ENCODE measurements around the gene CNGA1. TPM values are rescaled to one million over a fixed set of nuclear protein-coding genes. Genes with fewer than 3 reads are reported as not detected.

Gene CNGA1
- total and polyA plus RNA-seq, 2 donors (not counting 3 experiments of a cell fraction or from before 2014, with no cell fraction given): not detected

DNA sequence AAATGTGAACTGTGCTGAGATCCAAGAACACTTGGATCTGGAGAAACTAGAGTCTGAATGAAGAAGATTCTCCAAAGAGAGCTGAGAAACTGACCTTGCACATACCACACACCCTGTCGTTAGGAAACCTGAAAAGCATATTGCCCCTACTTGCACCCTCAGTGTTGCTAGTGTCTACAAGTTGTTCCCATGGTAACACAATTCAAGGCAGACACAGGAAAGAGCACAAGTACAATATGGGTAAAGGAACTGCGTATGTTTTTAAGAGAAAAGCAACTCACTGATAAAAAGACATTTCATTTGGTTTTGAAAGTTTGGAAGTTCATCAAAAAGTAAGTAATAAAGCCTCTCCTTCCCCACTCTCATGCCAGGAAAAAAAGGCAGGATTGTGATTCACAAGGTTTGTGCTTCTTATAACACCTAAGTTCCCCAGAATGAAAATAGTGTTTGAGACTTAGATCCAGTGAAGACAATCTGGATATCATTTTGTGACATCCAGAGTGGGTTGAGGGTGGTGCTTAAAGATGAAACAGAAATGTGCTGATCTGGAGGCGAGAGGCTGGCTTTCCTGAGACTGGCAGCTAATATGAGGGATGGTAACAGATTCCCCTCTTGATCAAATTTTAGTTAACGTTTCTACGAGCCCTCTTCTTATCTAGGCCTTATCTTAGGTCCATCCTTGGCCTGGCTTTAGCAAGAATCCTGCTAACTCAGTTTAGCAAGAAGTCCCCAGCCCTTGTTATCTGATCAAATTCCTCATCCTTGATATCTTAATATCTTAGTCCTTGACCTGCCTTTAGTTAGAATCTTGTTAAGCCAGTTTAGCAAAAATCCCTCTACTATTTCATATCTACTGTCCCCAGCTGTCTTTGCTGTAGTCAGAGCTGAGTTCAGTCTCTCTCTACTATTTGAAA lies 42.4 kb upstream of the CNGA1 start:
- FAIRE-seq (no peak), DNase-seq (ENCODE audit: low read depth, low spot score) (no peak)
- H4K20me1 ChIP-seq (replicated peaks; ENCODE audit: control insufficient read depth, extremely low read depth, insufficient read depth, low read length): no peaks in the 10 kb centered on the region
- H3K27ac ChIP-seq (ENCODE audit: insufficient read depth, low read depth, low read length): no peak overlapping the region
- TF ChIP-seq, protein P1, sequence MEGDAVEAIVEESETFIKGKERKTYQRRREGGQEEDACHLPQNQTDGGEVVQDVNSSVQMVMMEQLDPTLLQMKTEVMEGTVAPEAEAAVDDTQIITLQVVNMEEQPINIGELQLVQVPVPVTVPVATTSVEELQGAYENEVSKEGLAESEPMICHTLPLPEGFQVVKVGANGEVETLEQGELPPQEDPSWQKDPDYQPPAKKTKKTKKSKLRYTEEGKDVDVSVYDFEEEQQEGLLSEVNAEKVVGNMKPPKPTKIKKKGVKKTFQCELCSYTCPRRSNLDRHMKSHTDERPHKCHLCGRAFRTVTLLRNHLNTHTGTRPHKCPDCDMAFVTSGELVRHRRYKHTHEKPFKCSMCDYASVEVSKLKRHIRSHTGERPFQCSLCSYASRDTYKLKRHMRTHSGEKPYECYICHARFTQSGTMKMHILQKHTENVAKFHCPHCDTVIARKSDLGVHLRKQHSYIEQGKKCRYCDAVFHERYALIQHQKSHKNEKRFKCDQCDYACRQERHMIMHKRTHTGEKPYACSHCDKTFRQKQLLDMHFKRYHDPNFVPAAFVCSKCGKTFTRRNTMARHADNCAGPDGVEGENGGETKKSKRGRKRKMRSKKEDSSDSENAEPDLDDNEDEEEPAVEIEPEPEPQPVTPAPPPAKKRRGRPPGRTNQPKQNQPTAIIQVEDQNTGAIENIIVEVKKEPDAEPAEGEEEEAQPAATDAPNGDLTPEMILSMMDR (IDR thresholded peaks at IDR 0.05; ENCODE audit: extremely low read depth in 1 of 2, insufficient read depth in 1 of 2, low read depth in 1 of 2, low read length in 2 of 2): no peak
- TF ChIP-seq, protein P2, sequence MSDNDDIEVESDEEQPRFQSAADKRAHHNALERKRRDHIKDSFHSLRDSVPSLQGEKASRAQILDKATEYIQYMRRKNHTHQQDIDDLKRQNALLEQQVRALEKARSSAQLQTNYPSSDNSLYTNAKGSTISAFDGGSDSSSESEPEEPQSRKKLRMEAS (IDR thresholded peaks at IDR 0.05; ENCODE audit: insufficient read depth, insufficient read length): no peak
- TF ChIP-seq GATA2 (IDR thresholded peaks at IDR 0.05; ENCODE audit: insufficient read depth, insufficient read length, low read depth, low read length): no peak
- no peak for TF ChIP-seq FOS (IDR thresholded peaks at IDR 0.05; ENCODE audit: borderline replicate concordance, insufficient read depth, low read length)
- no peak for TF ChIP-seq MYC (IDR thresholded peaks at IDR 0.05; ENCODE audit: low read depth, low read length)
- CTCF ChIA-PET: no interaction called here
- H3K9me3 ChIP-seq (replicated peaks; ENCODE audit: control insufficient read depth, insufficient read depth, low read length): no peaks in the 10 kb centered on the region
- dilution Hi-C loops (cut with MboI; ENCODE audit: extremely low pct_ligation_motif_present, low sequenced_read_pairs): no loop called here
- H3K79me2 ChIP-seq (ENCODE audit: control insufficient read depth, insufficient read depth, low read length): no peaks in the 10 kb centered on the region
- POLR2A ChIA-PET: no interaction called here
- H3K9me1 ChIP-seq (replicated peaks; ENCODE audit: control insufficient read depth, extremely low read depth, insufficient read depth, low read length): no peaks in the 10 kb centered on the region
- no peaks in the 10 kb centered on the region for H3K36me3 ChIP-seq (ENCODE audit: control insufficient read depth in 2 of 2, extremely low read depth in 1 of 2, insufficient read depth in 2 of 2, low read length in 2 of 2)
- H3K4me1 ChIP-seq (ENCODE audit: control insufficient read depth, extremely low read depth, insufficient read depth, low read length): no peaks in the 10 kb centered on the region
- no peak overlapping the region for H3K4me2 ChIP-seq (ENCODE audit: insufficient read depth, low read length)
- no peak overlapping the region for H2AFZ ChIP-seq (ENCODE audit: low read depth, low read length)
- BruUV-seq (replicated peaks): no TSS peak
- H3K4me3 ChIP-seq (replicated peaks in 1 of 3; ENCODE audit: insufficient read depth in 1 of 3, low read depth in 1 of 3, low read length in 3 of 3): no peak overlapping the region
- no peak overlapping the region for H3K9ac ChIP-seq (replicated peaks; ENCODE audit: extremely low read depth, insufficient read depth, low read length)
- peaks cover 1 to 5% of the 10 kb centered on the region in 2 experiments for H3K27me3 ChIP-seq (ENCODE audit: control insufficient read depth in 2 of 2, insufficient read depth in 2 of 2, low read length in 2 of 2)
- intact Hi-C loops (cut with micrococcal nuclease): no loop called here
